ENCODE results near the gene PCGF3. TPM values are rescaled to one million over a fixed set of nuclear protein-coding genes. Genes with fewer than 3 reads are reported as not detected.
"Not testable (repeated sequence)": the region's sequence is repeated elsewhere in the genome, so short reads cannot be mapped to it uniquely, and the experiment has no call there.

PCGF3 gene
- polyA plus RNA-seq, 12 donors: 41.0 to 103 (median 56.2) TPM; not detected in 1

GRCh38 chr4:734951-735350, 29.3 kb downstream of the PCGF3 start:
- DNase-seq: no peak

- DNase-seq: no peak
Measured at GRCh38 chr4:735583-735982, 30.0 kb downstream of the PCGF3 start.

GRCh38 chr4:736561-736960, 30.9 kb downstream of the PCGF3 start:
- DNase-seq: not testable (repeated sequence)

- DNase-seq: no peak
Measured at GRCh38 chr4:738781-739280, 33.2 kb downstream of the PCGF3 start.

- no peak for DNase-seq
Measured at GRCh38 chr4:739569-739968, 33.9 kb downstream of the PCGF3 start.

GRCh38 chr4:740011-740410, 34.4 kb downstream of the PCGF3 start:
- no peak for DNase-seq

- DNase-seq: no peak
Measured at GRCh38 chr4:740656-741282, 35.1 kb downstream of the PCGF3 start.

- no peak for DNase-seq
Measured at GRCh38 chr4:742096-742741, 36.6 kb downstream of the PCGF3 start.

GRCh38 chr4:742742-743311, 37.2 kb downstream of the PCGF3 start:
- DNase-seq: peak; percentile 46

- DNase-seq: no peak
Measured at GRCh38 chr4:743463-744211, 38.0 kb downstream of the PCGF3 start.

GRCh38 chr4:744212-744841, 38.7 kb downstream of the PCGF3 start:
- DNase-seq: no peak

- DNase-seq: no peak
Measured at GRCh38 chr4:747546-748170, 42.0 kb downstream of the PCGF3 start.

GRCh38 chr4:748461-748860, 42.8 kb downstream of the PCGF3 start:
- no peak for DNase-seq

- no peak for DNase-seq
Measured at GRCh38 chr4:749698-750666, 44.4 kb downstream of the PCGF3 start.

GRCh38 chr4:751676-752075, 46.0 kb downstream of the PCGF3 start:
- DNase-seq: no peak

GRCh38 chr4:752196-752861, 46.7 kb downstream of the PCGF3 start:
- DNase-seq: no peak

GRCh38 chr4:753186-753585, 47.6 kb downstream of the PCGF3 start:
- not testable (repeated sequence) for DNase-seq

GRCh38 chr4:754221-755120, 48.8 kb downstream of the PCGF3 start:
- DNase-seq: no peak

GRCh38 chr4:757111-757510, 51.5 kb downstream of the PCGF3 start:
- DNase-seq: no peak

All from muscle of arm (tissue), 12 donors.